Cardiac fibroblast (primary cell): ENCODE results near the gene PIN1.
"Not testable (repeated sequence)": the region's sequence is repeated elsewhere in the genome, so short reads cannot be mapped to it uniquely, and the experiment has no call there.

Source experiments
- DNase-seq, 2 donors: peaks; one replicate each; pipeline versions ENCODE4 v3.0.0 to v3.0.0-alpha.2; 2010; ENCODE audit warnings: low read depth in 2 of 2
- H3K4me3 ChIP-seq, 2 donors: replicated peaks in 1 of 2; 1 replicate in 1 of 2; 2 replicates in 1 of 2; pipeline ENCODE4 v1.5.1; 2011; ENCODE audit warnings: low read depth in 2 of 2, low read length in 2 of 2, mild to moderate bottlenecking in 2 of 2, moderate library complexity in 1 of 2
- TF ChIP-seq, protein P1 (sequence below): IDR thresholded peaks from one replicate; pipeline ENCODE4 v1.5.1; 2011; ENCODE audit warnings: low read depth, mild to moderate bottlenecking, low read length, inconsistent platforms

Gene PIN1

DNA sequence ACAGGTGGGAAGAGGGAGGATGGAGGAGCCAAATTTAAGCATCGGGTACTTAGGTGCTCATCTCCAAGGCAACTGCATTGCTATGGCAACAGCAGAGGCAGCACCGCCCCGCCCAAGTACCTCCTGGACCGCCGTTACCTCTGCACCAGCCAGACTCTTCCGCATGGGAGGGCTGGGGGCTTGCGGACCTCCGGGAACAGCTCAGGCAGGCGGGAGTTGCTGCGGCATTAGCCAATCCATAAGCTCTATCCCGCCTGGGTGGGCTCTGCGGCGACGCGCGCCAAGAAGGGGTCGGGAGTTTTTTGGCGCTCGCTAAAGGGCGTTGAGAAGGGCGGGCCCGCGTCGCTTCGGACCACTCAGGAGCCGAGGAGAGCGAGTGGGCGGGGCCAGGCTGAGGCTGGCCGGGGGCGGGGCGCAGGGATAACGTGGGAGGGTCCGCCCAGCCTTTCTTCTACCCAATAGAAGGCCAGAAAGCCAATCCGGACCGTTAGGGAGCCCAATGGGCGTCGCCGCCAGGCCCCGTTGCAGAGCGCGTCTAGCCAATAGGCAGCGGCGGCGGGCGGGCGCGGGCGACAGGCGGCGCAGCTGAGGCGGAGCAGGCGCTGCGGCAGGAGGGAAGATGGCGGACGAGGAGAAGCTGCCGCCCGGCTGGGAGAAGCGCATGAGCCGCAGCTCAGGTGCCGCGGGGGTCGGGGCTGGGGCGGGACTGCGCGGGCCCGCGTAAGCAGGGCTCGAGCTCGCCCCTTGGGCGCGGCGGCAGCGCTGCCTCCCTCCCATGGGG is at the start of gene PIN1:
PIN1 (plus strand) TSS at position 593 of the 781 bp plus-strand sequence; CDS start at position 620, 27 bp downstream.
- DNase-seq: peak; percentile 99
- TF ChIP-seq, protein P1, sequence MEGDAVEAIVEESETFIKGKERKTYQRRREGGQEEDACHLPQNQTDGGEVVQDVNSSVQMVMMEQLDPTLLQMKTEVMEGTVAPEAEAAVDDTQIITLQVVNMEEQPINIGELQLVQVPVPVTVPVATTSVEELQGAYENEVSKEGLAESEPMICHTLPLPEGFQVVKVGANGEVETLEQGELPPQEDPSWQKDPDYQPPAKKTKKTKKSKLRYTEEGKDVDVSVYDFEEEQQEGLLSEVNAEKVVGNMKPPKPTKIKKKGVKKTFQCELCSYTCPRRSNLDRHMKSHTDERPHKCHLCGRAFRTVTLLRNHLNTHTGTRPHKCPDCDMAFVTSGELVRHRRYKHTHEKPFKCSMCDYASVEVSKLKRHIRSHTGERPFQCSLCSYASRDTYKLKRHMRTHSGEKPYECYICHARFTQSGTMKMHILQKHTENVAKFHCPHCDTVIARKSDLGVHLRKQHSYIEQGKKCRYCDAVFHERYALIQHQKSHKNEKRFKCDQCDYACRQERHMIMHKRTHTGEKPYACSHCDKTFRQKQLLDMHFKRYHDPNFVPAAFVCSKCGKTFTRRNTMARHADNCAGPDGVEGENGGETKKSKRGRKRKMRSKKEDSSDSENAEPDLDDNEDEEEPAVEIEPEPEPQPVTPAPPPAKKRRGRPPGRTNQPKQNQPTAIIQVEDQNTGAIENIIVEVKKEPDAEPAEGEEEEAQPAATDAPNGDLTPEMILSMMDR: no peak
- peak within 1 kb of the TSS; percentile 88 to 89 for H3K4me3 ChIP-seq

DNA sequence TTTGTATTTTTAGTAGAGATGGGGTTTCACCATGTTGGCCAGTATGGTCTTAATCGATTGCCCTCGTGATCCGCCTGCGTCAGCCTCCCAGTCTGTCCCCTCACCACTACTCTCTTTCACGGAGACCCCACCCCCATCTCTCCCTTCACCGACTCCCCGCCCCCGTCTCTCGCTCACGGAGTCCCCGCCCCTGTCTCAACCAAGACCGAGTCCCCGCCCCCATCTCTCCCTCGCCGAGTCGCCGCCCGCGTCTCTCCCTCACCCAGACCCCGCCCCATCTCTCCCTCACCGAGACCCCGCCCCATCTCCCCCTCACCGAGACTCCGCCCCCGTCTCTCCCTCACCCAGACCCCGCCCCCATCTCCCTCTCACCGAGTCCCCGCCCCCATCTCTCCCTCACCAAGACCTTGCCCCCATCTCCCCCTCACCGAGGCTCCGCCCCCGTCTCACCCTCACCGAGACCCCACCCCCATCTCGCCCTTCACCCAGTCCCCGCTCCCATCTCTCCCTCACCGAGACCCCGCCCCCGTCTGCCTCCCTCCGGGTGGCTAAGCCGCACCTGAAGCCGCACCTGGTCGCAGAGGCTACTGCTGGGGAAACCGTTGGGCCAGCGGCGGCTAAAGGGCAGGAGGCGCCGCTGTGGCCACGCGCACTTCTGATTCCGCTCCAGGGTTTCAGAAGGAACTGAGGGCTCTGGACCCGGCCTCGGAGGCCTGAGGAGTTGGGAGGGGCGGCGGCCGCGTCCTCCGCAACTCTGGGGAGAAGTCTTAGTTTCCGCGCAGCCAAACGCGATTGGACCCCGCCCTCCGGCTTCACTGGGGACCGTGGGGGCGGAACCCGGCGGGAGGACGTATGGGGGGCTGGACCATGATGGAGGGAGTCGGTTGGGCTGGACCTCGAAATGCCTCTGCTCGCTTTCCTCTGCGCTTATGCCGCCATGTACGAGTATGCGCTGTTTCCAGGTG is 49.5 kb upstream of the PIN1 start:
- TF ChIP-seq, protein P1: no peak
- DNase-seq: peak; percentile 94 to 98
- peak overlapping the region; percentile 86 to 88 for H3K4me3 ChIP-seq

DNA sequence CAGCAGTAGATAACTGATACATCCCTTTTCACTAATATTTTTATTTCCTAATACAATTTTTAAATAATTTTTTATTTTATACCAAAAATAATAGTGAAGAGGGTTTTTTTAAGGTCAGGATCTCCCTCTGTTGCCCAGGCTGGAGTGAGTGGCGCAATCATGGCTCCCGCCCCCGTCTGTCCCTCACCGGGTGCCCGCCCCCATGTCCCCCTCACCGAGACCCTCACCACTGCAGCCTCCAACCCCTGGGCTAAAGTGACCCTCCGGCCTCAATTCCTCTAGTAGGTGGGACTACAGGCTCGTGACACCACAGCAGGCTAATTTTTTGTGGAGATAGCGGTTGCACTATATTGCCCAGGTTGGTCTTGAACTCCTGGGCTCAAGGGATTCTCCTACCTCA is 48.8 kb upstream of the PIN1 start:
- TF ChIP-seq, protein P1: no peak
- DNase-seq: no peak
- peak overlapping the region; percentile 86 to 88 for H3K4me3 ChIP-seq

DNA sequence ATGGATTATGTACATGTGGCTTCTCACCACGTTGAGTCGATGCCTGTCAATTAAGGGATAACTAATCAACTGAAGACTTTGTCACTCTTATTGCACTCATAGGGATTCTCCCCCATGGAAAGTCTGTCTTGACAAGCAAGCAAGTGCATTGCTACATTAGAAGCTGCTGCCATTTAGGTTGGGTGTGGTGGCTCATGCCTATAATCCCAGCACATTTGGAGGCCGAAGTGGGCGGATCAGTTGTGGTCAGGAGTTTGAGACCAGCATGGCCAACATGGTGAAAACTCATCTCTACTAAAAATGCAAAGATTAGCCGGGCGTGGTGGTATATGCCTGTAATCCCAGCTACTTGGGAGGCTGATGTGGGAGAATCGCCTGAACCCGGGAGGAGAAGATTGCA is 48.3 kb upstream of the PIN1 start:
- no peak for DNase-seq
- TF ChIP-seq, protein P1: no peak
- H3K4me3 ChIP-seq: no peak overlapping the region

DNA sequence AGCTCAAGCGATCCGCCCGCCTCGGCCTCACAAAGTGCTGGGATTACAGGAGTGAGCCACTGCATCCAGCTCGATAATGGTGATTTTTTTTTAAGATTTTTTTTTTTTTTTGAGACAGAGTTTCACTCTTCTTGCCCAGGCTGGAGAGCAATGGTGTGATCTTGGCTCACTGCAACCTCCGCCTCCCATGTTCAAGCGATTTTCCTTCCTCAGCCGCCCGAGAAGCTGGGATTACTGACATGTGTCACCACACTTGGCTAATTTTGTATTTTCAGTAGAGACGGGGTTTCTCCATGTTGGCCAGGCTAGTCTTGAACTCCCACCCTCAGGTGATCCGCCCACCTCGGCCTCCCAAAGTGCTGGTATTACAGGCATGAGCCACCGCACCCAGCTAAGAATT is 46.5 kb upstream of the PIN1 start:
- not testable (repeated sequence) for H3K4me3 ChIP-seq, DNase-seq

DNA sequence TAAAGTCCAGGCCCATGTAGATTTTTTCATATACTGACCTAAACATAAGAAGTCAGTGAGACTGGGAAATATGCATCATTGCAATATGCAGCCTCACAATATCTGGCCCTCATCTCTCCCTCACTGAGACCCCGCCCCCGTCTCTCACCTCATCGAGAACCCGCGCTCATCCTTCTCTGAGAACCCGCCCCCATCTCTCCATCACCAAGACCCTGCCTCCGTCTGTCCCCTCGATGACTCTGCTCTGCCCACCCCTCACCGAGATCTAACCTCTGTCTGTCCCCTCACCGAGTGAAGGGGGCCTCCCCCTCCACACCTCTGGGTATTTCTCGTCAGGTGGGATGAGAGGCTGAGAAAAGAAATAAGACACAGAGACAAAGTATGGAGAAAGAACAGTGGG is 46.1 kb upstream of the PIN1 start:
- no peak overlapping the region for H3K4me3 ChIP-seq
- DNase-seq: no peak
- TF ChIP-seq, protein P1: no peak

DNA sequence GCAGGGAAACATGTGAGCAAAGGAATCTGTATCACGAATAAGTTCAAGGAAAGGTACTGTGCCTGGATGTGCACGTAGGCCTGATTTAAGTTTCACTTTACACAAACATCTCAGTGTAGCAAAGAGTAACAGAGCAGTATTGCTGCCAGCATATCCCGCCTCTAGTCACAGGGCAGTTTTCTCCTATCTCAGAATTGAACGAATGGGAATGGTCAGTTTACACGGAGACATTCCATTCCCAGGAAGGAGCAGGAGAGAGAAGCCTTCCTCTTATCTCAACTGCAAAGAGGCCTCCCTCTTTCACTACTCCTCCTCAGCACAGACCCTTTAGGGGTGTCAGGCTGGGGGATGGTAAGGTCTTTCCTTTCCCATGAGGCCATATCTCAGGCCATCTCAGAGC is 45.5 kb upstream of the PIN1 start:
- not testable (repeated sequence) for H3K4me3 ChIP-seq
- DNase-seq: peak in 1 of 2 donors; percentile 71

DNA sequence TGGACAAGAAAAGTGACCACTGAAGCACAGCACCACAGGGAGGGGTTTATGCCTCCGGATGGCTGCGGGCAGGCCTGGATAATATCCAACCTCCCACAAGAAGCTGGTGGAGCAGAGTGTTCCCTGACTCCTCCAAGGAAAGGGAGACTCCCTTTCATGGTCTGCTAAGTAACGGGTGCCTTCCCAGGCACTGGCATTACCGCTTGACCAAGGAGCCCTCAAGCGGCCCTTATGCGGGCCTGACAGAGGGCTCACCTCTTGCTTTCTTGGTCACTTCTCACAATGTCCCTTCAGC is 44.1 kb upstream of the PIN1 start:
- H3K4me3 ChIP-seq: not testable (repeated sequence)
- DNase-seq: peak in 1 of 2 donors; percentile 42
